Embryonic facial prominence (tissue), 1 donor: Measurements from ENCODE around the gene TMA7.

Source experiments
- DNase-seq: peaks from one replicate; pipeline ENCODE4 v3.0.0-alpha.2; 2016; ENCODE audit errors: extremely low spot score

Gene TMA7

GRCh38 chr3:48423241-48423882 is 16.7 kb upstream of the TMA7 start:
- DNase-seq = no peak

DNA sequence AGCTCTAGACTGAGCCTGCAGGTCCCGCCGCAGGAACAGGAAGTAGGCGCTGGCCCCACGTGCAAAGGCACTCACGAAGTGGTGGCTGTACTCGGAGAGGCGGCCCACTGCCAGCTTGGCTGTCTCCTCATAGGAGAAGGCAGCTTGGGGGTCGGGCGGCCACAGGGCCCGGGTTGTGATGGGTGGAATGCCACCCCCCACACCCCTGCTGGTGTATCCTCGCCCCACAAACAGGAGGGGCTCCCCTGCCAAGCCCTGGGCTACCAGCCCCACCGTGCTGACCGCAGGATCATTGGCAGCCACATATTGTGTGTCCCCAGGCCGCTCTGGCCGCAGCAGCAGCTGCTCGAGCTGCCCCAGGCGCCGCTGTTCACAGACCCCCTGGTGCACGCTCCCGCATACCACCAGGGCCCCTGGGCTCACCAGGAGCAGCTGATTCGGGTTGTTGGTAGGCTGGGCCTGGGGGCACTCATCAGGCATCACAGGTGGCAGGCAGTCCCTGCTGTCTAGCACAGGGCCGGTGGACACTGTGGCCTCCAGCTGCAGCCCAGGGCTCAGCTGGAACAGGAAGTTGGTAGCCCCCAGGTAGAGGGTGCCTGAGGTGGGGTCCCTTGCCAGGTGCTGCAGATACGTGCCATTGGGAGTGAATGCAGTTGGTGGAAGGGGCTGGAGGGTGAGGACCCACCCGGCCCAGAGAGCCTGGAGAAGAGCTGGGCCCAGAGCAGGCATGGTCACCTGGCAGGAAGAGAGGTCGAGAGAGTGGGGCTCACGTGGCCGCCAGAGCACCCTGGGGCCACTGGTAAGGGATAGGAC is 16.0 kb upstream of the TMA7 start:
- no peak for DNase-seq

GRCh38 chr3:48425281-48425812 is 14.7 kb upstream of the TMA7 start:
- DNase-seq = no peak

GRCh38 chr3:48426401-48426909 is 13.6 kb upstream of the TMA7 start:
- no peak for DNase-seq

DNA sequence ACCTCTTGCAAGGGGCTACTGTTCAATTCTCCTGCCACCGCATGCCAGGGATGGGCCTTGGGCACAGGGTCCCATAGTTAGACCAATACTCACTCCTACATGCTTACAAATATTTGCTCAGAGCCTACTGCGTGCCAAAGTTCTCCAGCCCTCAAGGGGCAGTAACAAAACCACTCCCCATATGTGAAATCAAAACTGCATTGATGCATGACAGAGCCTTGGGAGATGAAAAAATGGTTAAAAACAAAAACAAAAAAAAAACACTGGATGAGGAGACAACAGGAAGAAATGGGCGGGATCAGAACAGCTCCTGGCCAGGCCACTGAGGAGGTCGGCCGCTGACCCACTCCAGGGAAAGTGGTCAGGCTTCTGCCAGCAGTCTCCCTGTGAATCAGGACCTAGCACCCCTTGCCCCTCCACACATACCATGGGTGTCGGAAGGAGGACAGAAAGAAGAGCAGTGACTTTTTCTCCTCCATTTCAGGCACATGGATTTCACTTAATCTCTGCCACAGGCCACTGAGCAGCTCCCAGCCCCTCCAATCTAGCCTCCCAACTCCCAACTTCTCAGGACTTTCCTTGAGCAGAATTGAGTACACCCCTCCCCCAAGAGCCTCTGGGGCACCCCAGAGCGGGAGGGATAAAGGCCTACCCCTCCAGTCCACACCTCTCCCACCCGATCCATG is 13.0 kb upstream of the TMA7 start:
- DNase-seq = no peak

- no peak for DNase-seq
These were observed 12.5 kb upstream of the TMA7 start for GRCh38 chr3:48427630-48427962.

DNA sequence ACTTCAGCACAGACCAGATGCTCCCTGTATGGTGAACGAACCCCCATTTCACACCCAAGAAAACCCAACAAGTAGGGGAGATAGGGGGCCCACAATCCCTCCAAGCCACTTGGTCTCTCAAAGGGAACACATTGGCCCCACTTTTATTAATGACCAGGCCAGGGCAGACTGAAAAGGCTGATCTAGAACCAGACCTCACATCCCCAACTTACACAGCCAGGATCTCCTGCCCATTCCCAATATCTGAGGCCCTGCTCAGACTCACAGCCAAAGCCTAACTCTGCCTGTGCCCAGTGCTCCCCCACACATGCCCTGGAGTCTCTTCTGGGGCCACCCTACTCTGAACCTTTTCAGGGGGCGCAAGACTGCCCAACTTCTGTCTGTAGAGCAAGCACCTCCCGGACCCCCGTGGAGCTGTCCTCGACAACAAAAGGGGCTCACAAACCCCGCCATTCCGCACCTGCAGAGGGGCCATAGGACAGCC is 11.9 kb upstream of the TMA7 start:
- no peak for DNase-seq

DNA sequence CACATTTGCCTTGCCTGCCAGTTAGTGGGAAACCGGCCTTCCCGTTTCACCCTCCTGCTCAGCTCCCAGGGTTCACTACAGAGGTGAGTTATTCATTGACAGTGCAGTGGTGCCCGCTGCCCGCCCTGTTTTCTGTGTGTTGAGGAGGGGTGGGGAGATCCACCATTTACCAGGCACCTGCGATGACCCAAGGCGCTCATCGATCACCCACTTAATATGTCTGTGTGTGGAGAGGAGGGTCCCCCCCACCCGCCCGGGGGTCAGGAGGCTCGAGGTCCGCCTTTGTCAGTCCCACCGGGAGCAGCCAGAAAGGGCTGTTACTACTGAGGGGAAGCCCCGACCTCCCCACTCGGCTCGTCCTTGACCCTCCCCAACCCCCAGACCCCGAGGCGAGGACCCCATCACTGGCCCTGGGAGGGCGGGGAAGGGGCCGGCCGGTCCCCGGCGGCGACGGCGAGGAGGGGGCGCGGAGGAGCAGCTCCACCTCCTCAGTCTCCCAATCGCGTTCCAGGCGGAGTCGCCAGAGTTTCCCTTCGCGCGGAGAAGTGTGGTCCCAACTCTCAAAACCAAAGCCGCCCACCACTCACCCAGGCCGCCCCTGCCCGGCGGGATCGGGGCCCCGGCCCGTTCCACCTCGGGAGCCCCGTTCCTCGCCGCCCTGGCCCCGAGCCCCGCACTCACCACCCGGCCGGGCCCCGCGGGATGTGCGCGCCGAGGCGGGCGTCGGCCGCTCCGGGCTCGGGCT is 11.3 kb upstream of the TMA7 start:
- DNase-seq = no peak

- DNase-seq = no peak
These were observed 10.6 kb upstream of the TMA7 start for GRCh38 chr3:48429317-48429959.

- DNase-seq = peak; percentile 55
These were observed 9.9 kb upstream of the TMA7 start, which contains the start of gene PLXNB1 for GRCh38 chr3:48429960-48430707. TSS of gene PLXNB1 (minus strand) at chr3:48430086. CDS start at chr3:48424611, 5,475 bp downstream.

GRCh38 chr3:48430708-48431101 is 9.4 kb upstream of the TMA7 start:
- no peak for DNase-seq

- DNase-seq = no peak
These were observed 8.6 kb upstream of the TMA7 start for GRCh38 chr3:48431224-48432029.

- no peak for DNase-seq
These were observed 7.4 kb upstream of the TMA7 start for GRCh38 chr3:48432411-48433371.

DNA sequence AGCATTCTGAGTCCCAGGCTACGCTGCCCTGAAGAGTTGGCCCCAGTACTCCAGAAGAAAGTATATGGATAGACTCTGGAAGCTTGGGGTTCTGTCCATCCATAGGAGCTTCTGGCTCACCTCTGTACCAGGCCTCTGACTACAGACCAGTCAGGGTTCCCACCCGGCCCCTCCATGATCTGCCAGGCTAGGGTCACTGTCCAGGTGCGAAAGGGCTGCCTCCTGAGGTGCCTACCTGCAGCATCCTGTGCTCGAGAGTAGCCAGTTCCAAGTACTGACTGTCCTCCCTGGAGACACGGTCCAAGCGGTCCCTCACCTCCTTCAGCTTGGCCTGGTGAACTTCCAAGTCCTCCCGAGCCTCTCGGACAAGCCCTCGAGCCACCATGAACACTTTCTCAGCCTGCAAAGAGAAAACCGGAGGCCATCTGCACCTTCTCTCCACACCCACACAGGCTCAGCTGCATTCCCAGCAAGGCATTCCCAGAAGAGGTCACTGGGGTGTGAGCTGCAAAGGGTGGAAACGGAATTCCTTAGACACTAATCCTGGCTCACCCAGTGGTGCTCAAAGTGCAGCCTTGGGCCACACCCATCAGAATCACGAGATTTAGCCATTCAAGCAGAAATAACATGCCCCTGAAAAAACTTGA is 6.5 kb upstream of the TMA7 start:
- no peak for DNase-seq

DNA sequence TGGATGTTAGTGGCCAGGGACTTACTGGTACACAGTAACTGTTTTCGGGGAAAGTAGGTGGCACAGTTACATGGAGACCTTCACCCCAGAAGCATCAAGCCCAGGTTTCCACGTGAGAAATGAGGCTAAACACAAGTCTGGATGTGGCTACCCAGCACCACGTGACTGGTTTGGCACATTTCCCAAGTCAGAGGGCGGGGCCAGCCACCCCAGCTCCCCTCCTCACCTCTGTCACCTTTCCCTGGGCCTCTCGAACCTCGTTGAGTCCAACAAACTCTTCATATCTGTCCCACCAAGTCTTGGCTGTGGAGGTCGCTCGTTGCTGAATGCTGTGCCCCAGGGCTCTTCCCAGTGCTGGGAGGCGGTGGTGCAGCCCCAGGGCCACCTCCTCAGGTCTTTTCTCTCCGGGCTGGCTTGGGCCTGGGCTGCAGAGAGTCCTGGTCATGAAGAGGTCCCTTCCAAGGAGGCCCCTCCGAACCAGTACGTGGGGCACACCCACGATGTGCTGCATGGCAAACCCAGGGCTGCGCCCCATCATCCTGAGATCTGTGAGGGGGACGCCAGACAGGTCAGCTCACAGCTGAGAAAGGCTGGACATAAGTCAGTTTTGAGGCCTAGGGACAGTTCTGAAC is 5.3 kb upstream of the TMA7 start:
- no peak for DNase-seq

- DNase-seq = no peak
These were observed 4.8 kb upstream of the TMA7 start for GRCh38 chr3:48435223-48435595.

DNA sequence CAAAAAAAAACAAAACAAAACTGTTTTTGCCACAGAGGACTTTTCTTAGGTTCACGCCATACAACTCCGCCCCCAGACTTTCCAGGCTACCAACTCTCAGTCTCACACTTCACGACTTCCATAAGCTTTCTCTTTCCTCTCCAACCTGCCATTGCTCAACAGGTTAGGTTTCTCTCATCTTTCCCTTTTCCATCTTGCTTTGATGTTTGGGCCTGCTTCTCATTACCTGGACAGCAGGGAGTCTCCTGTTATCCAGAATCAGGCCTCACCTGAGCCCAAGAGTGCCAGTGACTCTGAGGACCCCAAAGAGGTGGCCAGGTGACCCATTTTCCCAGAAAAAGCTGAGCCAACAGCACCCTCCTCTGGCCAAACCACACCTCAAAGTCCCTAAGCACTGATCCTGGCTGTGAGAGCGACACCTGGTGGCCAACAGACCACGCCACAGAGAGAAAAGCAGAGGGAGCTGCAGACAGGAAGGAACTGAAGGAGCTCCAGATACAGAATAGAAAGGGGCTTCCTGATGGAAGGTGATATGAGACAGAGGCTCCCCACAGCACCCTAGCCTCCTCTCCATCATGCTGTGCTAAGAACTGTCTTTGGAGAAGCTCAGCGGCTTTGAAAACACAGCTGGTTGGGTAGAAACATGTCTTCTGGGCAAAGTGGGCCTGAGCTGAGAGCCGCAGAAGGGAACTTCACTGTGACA is 4.1 kb upstream of the TMA7 start:
- DNase-seq = no peak
